Embryonic facial prominence (tissue), 1 donor: ENCODE data around the gene GCG.

Experiments
- DNase-seq: peaks from one replicate; pipeline ENCODE4 v3.0.0-alpha.2; 2016; ENCODE audit errors: extremely low spot score

Gene GCG

GRCh38 chr2:162149940-162150339 is 2.1 kb downstream of the GCG start:
- DNase-seq: no peak

GRCh38 chr2:162149466-162149865 is 2.6 kb downstream of the GCG start:
- DNase-seq: no peak

GRCh38 chr2:162148956-162149355 is 3.1 kb downstream of the GCG start:
- DNase-seq: no peak

GRCh38 chr2:162143969-162144368 is 8.1 kb downstream of the GCG start:
- DNase-seq: no peak

GRCh38 chr2:162138310-162138709 is 13.7 kb downstream of the GCG start:
- DNase-seq: no peak

- no peak for DNase-seq
Observed at GRCh38 chr2:162127422-162127821, 24.6 kb downstream of the GCG start.

- no peak for DNase-seq
Observed at GRCh38 chr2:162126527-162126926, 25.5 kb downstream of the GCG start.

- no peak for DNase-seq
Observed at GRCh38 chr2:162126111-162126519, 25.9 kb downstream of the GCG start.

GRCh38 chr2:162125138-162125537 is 26.9 kb downstream of the GCG start:
- no peak for DNase-seq

- peak; percentile 35 for DNase-seq
Observed at GRCh38 chr2:162123806-162124758, 28.0 kb downstream of the GCG start.

GRCh38 chr2:162118166-162119031 is 33.6 kb downstream of the GCG start:
- no peak for DNase-seq

GRCh38 chr2:162116352-162116751 is 35.7 kb downstream of the GCG start:
- DNase-seq: no peak

GRCh38 chr2:162115076-162115475 is 37.0 kb downstream of the GCG start:
- no peak for DNase-seq

- DNase-seq: no peak
Observed at GRCh38 chr2:162114271-162114670, 37.8 kb downstream of the GCG start.

- no peak for DNase-seq
Observed at GRCh38 chr2:162113776-162114168, 38.3 kb downstream of the GCG start.

- DNase-seq: no peak
Observed at GRCh38 chr2:162113088-162113775, 38.8 kb downstream of the GCG start.

GRCh38 chr2:162111958-162112850 is 39.8 kb downstream of the GCG start:
- DNase-seq: no peak

- no peak for DNase-seq
Observed at GRCh38 chr2:162107361-162107901, 44.6 kb downstream of the GCG start.

GRCh38 chr2:162106746-162107145 is 45.3 kb downstream of the GCG start:
- DNase-seq: no peak

- no peak for DNase-seq
Observed at GRCh38 chr2:162106146-162106551, 45.9 kb downstream of the GCG start.
